PFSK-1 (cell line): ENCODE data around the gene SCN5A.

Source experiments
- FOXP2 ChIP-seq: optimal IDR thresholded peaks from 2 replicates; pipeline ENCODE3; 2011; ENCODE audit warnings: borderline replicate concordance, control low read depth, inconsistent platforms; ENCODE audit not compliant: insufficient read depth; ENCODE audit errors: extremely low read length, extremely low read depth
- POLR2AphosphoS5 ChIP-seq: IDR thresholded peaks from 2 replicates; pipeline ENCODE4 v1.6.1; 2012; ENCODE audit warnings: low read depth, mild to moderate bottlenecking, control low read depth, low read length, moderate library complexity
- SIN3A ChIP-seq: IDR thresholded peaks from 2 replicates; pipeline ENCODE4 v1.6.1; 2012; ENCODE audit warnings: mild to moderate bottlenecking, low read length, moderate library complexity, borderline replicate concordance; ENCODE audit not compliant: insufficient read depth
- TAF1 ChIP-seq: IDR thresholded peaks from 2 replicates; pipeline ENCODE4 v1.6.1; 2012; ENCODE audit warnings: low read length, control low read depth, borderline replicate concordance; ENCODE audit not compliant: insufficient read depth
- TF ChIP-seq, protein P1 (sequence below), 2 experiments: IDR thresholded peaks; 2 replicates each; pipeline versions ENCODE4 v1.6.1 to v1.8.0; 2011 to 2012; ENCODE audit warnings: low read depth in 2 of 2, low read length in 2 of 2, control low read depth in 1 of 2, inconsistent platforms in 1 of 2, mild to moderate bottlenecking in 1 of 2, moderate library complexity in 1 of 2; ENCODE audit not compliant: insufficient read depth in 1 of 2

SCN5A gene

DNA sequence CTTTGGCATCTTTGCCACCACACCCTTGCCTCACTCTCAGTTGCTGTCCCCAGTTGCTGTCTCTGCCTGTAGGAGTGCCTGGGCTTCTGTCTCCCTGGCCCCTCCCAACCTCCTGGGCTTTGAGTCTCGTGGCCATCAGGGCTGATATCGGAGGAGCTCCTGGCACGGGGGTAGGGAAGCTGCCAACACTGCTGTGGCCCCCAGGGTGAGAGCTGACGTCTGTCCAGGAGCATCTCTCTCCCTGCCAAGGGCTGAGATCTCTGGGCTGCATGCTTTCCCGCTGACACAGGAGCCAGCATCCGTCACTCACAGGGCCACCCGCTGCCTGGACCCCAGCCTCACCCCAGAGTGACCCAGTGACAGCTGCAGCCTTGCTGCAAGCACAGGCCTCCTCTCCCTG lies 105.9 kb downstream of the SCN5A start:
- no peak for TF ChIP-seq POLR2AphosphoS5
- TF ChIP-seq, protein P1, sequence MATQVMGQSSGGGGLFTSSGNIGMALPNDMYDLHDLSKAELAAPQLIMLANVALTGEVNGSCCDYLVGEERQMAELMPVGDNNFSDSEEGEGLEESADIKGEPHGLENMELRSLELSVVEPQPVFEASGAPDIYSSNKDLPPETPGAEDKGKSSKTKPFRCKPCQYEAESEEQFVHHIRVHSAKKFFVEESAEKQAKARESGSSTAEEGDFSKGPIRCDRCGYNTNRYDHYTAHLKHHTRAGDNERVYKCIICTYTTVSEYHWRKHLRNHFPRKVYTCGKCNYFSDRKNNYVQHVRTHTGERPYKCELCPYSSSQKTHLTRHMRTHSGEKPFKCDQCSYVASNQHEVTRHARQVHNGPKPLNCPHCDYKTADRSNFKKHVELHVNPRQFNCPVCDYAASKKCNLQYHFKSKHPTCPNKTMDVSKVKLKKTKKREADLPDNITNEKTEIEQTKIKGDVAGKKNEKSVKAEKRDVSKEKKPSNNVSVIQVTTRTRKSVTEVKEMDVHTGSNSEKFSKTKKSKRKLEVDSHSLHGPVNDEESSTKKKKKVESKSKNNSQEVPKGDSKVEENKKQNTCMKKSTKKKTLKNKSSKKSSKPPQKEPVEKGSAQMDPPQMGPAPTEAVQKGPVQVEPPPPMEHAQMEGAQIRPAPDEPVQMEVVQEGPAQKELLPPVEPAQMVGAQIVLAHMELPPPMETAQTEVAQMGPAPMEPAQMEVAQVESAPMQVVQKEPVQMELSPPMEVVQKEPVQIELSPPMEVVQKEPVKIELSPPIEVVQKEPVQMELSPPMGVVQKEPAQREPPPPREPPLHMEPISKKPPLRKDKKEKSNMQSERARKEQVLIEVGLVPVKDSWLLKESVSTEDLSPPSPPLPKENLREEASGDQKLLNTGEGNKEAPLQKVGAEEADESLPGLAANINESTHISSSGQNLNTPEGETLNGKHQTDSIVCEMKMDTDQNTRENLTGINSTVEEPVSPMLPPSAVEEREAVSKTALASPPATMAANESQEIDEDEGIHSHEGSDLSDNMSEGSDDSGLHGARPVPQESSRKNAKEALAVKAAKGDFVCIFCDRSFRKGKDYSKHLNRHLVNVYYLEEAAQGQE (IDR thresholded peaks at IDR 0.05; ENCODE audit: insufficient read depth in 1 of 2, low read depth in 2 of 2, low read length in 2 of 2): no peak
- TF ChIP-seq TAF1: no peak

- TF ChIP-seq SIN3A: no peak
- TF ChIP-seq, protein P1 (IDR thresholded peaks at IDR 0.05; ENCODE audit: insufficient read depth in 1 of 2, low read depth in 2 of 2, low read length in 2 of 2): no peak
- TF ChIP-seq TAF1: no peak
- TF ChIP-seq FOXP2: no peak
- no peak for TF ChIP-seq POLR2AphosphoS5
These were observed 106.8 kb downstream of the SCN5A start for GRCh38 chr3:38542401-38543298.

- TF ChIP-seq FOXP2: no peak
- no peak for TF ChIP-seq POLR2AphosphoS5
- TF ChIP-seq TAF1: no peak
- no peak for TF ChIP-seq SIN3A
- TF ChIP-seq, protein P1 (IDR thresholded peaks at IDR 0.05; ENCODE audit: insufficient read depth in 1 of 2, low read depth in 2 of 2, low read length in 2 of 2): no peak
These were observed 107.7 kb downstream of the SCN5A start for GRCh38 chr3:38541806-38542205.

DNA sequence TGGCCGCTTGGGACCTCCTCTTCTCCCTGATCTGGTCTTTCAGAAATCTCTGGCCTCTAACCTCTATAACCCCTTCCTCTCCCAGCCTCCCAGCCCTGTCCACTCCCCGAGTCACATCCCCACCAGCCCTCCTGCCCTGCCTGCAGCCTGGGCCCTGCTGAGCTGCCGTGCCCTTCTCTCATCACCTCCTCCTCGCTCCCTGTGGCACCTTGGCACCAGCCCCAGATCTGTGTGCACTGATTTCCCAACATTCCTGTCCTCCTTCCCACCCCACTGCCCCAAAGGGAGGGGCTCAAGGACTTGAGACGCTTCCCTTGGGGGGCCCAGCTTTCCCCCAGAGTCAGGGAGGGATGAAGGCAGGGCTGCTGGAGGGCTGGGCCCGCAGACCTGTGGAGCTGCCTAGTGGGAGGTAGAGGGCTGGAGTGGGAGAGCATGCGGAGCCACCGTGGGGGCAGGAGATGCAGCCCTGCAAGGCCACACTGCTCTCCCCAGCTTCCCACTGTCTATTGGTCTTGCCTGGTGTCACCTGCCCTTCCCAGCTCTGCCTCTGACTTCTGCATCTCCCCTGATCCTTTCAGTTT lies 110.6 kb downstream of the SCN5A start:
- TF ChIP-seq TAF1: no peak
- TF ChIP-seq, protein P1 (IDR thresholded peaks at IDR 0.05; ENCODE audit: insufficient read depth in 1 of 2, low read depth in 2 of 2, low read length in 2 of 2): no peak
- no peak for TF ChIP-seq SIN3A
- TF ChIP-seq POLR2AphosphoS5: no peak
- TF ChIP-seq FOXP2: no peak

GRCh38 chr3:38536671-38537070 lies 112.8 kb downstream of the SCN5A start:
- TF ChIP-seq POLR2AphosphoS5: no peak
- no peak for TF ChIP-seq TAF1
- no peak for TF ChIP-seq FOXP2
- no peak for TF ChIP-seq SIN3A
- TF ChIP-seq, protein P1 (IDR thresholded peaks at IDR 0.05; ENCODE audit: insufficient read depth in 1 of 2, low read depth in 2 of 2, low read length in 2 of 2): no peak
